Measurements from ENCODE around the gene TCEAL9. TPM values are rescaled to one million over a fixed set of nuclear protein-coding genes. Genes with fewer than 3 reads are reported as not detected.

TCEAL9 gene
- total RNA-seq, 1 donor from 2014 or later: 104 TPM

Other genes starting within 250 kb of the TCEAL9 start
- gene BEX4, start 141.4 kb upstream of the TCEAL9 start, total RNA-seq (ENCODE audit: insufficient read depth, low replicate concordance): 24.6 TPM
- gene TCEAL8, start 101.4 kb upstream of the TCEAL9 start, total RNA-seq (ENCODE audit: insufficient read depth, low replicate concordance): 160 TPM
- gene TCEAL5, start 79.8 kb upstream of the TCEAL9 start, total RNA-seq (ENCODE audit: insufficient read depth, low replicate concordance): not detected
- gene BEX2, start 45.5 kb upstream of the TCEAL9 start, total RNA-seq (ENCODE audit: insufficient read depth, low replicate concordance): 14.7 TPM
- 11.3 TPM for gene TCEAL7, start 26.3 kb upstream of the TCEAL9 start, total RNA-seq (ENCODE audit: insufficient read depth, low replicate concordance)
- 102 TPM for gene BEX3, start 20.0 kb downstream of the TCEAL9 start, total RNA-seq (ENCODE audit: insufficient read depth, low replicate concordance)
- 11.3 TPM for gene RAB40A, start 163.0 kb downstream of the TCEAL9 start, total RNA-seq (ENCODE audit: insufficient read depth, low replicate concordance)
- 134 TPM for gene TCEAL4, start 229.0 kb downstream of the TCEAL9 start, total RNA-seq (ENCODE audit: insufficient read depth, low replicate concordance)

Data from umbilical cord (tissue), 1 donor.